Erythroblast (primary cell): Measurements from ENCODE around the gene NMUR1.

ENCODE experiments used
- GATA1 ChIP-seq: IDR thresholded peaks from 2 replicates; pipeline ENCODE4 v1.6.1; 2011; ENCODE audit warnings: low read depth, mild to moderate bottlenecking, control low read depth, low read length, moderate library complexity
- POLR2A ChIP-seq: IDR thresholded peaks from 2 replicates; pipeline ENCODE4 v1.6.1; 2011; ENCODE audit warnings: mild to moderate bottlenecking, low read length

DNA sequence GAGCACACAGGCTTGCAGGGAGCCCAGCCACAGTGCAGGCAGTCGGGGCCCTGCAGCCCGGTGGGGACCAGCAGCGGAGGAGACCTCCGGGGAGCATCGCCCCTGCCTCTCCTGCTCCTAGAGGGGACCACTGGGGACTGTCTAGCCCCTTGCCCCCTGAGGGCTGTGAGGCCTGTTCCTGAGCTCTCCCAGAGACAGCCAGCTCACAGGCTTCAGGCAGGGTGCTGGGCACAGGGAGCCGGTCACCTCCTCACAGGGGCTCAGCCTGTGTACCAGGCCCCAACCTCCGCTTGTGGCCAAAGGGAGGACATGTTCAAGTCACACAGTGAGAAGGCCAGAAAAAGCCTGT lies 3.5 kb upstream of the NMUR1 start:
- TF ChIP-seq POLR2A, result no peak
- no peak for TF ChIP-seq GATA1
